Endothelial cell of umbilical vein (primary cell): Measurements from ENCODE around the gene COPB1. TPM values are rescaled to one million over a fixed set of nuclear protein-coding genes. Genes with fewer than 3 reads are reported as not detected.

Source experiments
- BruUV-seq: library from RNA; stranded (reverse); fragments of 400-500 nt; replicated peaks from 2 replicates; lab custom pipeline; 2021; lab: Mats Ljungman, UMichigan
- CTCF ChIA-PET: fragments of 300-600, 350-600 bp; sonication (Branson Sonifier 250); formaldehyde crosslinking; loops from one replicate; lab custom pipeline; 2021; ENCODE audit warnings: antibody characterized with exemption, inconsistent platforms; lab: Charles Lee
- POLR2A ChIA-PET: fragments of 300-600, 350-600 bp; sonication (Branson Sonifier 250); formaldehyde crosslinking; loops from one replicate; lab custom pipeline; 2021; ENCODE audit warnings: antibody characterized with exemption, inconsistent platforms; lab: Charles Lee
- DNase-seq: peaks from one replicate; pipeline ENCODE4 v3.0.0-alpha.2; 2011; ENCODE audit warnings: low read depth, low spot score
- FAIRE-seq: peaks from 2 replicates; lab custom pipeline; 2011; peaks lifted over from hg19 to GRCh38; lab: Jason Lieb, UNC
- H2AFZ ChIP-seq: 2 replicates; pipeline ENCODE4 v1.6.0; 2012; ENCODE audit warnings: low read depth, low read length, control low read depth, inconsistent platforms
- H3K27ac ChIP-seq: 2 replicates; pipeline ENCODE4 v1.5.1; 2011; ENCODE audit warnings: low read depth, mild to moderate bottlenecking, control low read depth, low read length, moderate library complexity; ENCODE audit not compliant: insufficient read depth
- H3K27me3 ChIP-seq, 2 experiments: 2 replicates each; pipeline versions ENCODE4 v1.6.0 to v1.6.1; 2011; ENCODE audit warnings: low read length in 2 of 2, mixed read lengths in 1 of 2; ENCODE audit not compliant: control insufficient read depth in 2 of 2, insufficient read depth in 2 of 2
- H3K36me3 ChIP-seq, 2 experiments: 2 replicates in 1 of 2; 3 replicates in 1 of 2; pipeline ENCODE4 v1.5.1; 2011; ENCODE audit warnings: low read length in 2 of 2, mild to moderate bottlenecking in 1 of 2, moderate library complexity in 1 of 2; ENCODE audit not compliant: control insufficient read depth in 2 of 2, insufficient read depth in 2 of 2; ENCODE audit errors: extremely low read depth in 1 of 2
- H3K4me1 ChIP-seq: 3 replicates; pipeline ENCODE4 v1.5.1; 2011; ENCODE audit warnings: mild to moderate bottlenecking, low read length; ENCODE audit not compliant: control insufficient read depth, insufficient read depth; ENCODE audit errors: extremely low read depth
- H3K4me2 ChIP-seq: 2 replicates; pipeline ENCODE4 v1.6.1; 2011; ENCODE audit warnings: low read length, control low read depth, mixed read lengths; ENCODE audit not compliant: insufficient read depth
- H3K4me3 ChIP-seq, 3 experiments: fragments of 200-600 bp in 1 of 3; sonication (generic), shearing (Covaris generic) in 1 of 3; replicated peaks in 1 of 3; 2 replicates each; pipeline ENCODE4 v1.5.1; 2011 to 2016; ENCODE audit warnings: control low read depth in 3 of 3, low read length in 3 of 3, mild to moderate bottlenecking in 2 of 3, inconsistent platforms in 1 of 3, low read depth in 1 of 3, moderate library complexity in 1 of 3; ENCODE audit not compliant: insufficient read depth in 1 of 3
- H3K79me2 ChIP-seq: 2 replicates; pipeline ENCODE4 v1.6.0; 2012; ENCODE audit warnings: low read length, inconsistent platforms; ENCODE audit not compliant: control insufficient read depth, insufficient read depth
- H3K9ac ChIP-seq: replicated peaks from 2 replicates; pipeline ENCODE3; 2011; ENCODE audit warnings: low read length, control low read depth; ENCODE audit not compliant: insufficient read depth; ENCODE audit errors: extremely low read depth
- H3K9me1 ChIP-seq: replicated peaks from 3 replicates; pipeline ENCODE4 v1.6.0; 2011; ENCODE audit warnings: mild to moderate bottlenecking, low read length; ENCODE audit not compliant: control insufficient read depth, insufficient read depth; ENCODE audit errors: extremely low read depth
- H3K9me3 ChIP-seq: replicated peaks from 2 replicates; pipeline ENCODE4 v1.5.1; 2012; ENCODE audit warnings: low read length, inconsistent platforms; ENCODE audit not compliant: control insufficient read depth, insufficient read depth
- H4K20me1 ChIP-seq: replicated peaks from 2 replicates; pipeline ENCODE3; 2011; ENCODE audit warnings: mild to moderate bottlenecking, low read length; ENCODE audit not compliant: control insufficient read depth, insufficient read depth; ENCODE audit errors: extremely low read depth
- CTCF ChIP-seq, 2 donors: IDR thresholded peaks; 1 replicate in 1 of 2; 2 replicates in 1 of 2; pipeline ENCODE4 v1.5.1; 2011; ENCODE audit warnings: low read length in 2 of 2, mild to moderate bottlenecking in 2 of 2, moderate library complexity in 2 of 2, control low read depth in 1 of 2, inconsistent platforms in 1 of 2, low read depth in 1 of 2; ENCODE audit not compliant: insufficient read depth in 1 of 2; ENCODE audit errors: extremely low read depth in 1 of 2
- EZH2 ChIP-seq: IDR thresholded peaks from 2 replicates; pipeline ENCODE4 v1.6.1; 2012; ENCODE audit warnings: borderline replicate concordance, low read depth, mild to moderate bottlenecking, moderate library complexity, low read length, inconsistent platforms; ENCODE audit not compliant: severe bottlenecking
- FOS ChIP-seq: IDR thresholded peaks from 2 replicates; pipeline ENCODE4 v1.6.1; 2011; ENCODE audit warnings: mild to moderate bottlenecking, low read length, moderate library complexity, borderline replicate concordance; ENCODE audit not compliant: insufficient read depth
- GATA2 ChIP-seq: IDR thresholded peaks from 2 replicates; pipeline ENCODE4 v1.7.0; 2011; ENCODE audit warnings: low read depth, mild to moderate bottlenecking, moderate library complexity, mixed read lengths, low read length; ENCODE audit not compliant: insufficient read length, insufficient read depth
- JUN ChIP-seq: IDR thresholded peaks from 2 replicates; pipeline ENCODE4 v1.6.1; 2011; ENCODE audit warnings: borderline replicate concordance, low read depth; ENCODE audit not compliant: insufficient read length, insufficient read depth
- MAX ChIP-seq: IDR thresholded peaks from 2 replicates; pipeline ENCODE4 v1.6.1; 2011; ENCODE audit not compliant: insufficient read depth, insufficient read length
- MYC ChIP-seq: IDR thresholded peaks from one replicate; pipeline ENCODE4 v1.6.1; 2011; ENCODE audit warnings: mild to moderate bottlenecking, low read depth, low read length
- POLR2A ChIP-seq: IDR thresholded peaks from 2 replicates; pipeline ENCODE4 v1.6.1; 2012; ENCODE audit warnings: low read depth, mild to moderate bottlenecking, control low read depth, low read length
- POLR2AphosphoS5 ChIP-seq: IDR thresholded peaks from 2 replicates; pipeline ENCODE4 v1.6.1; 2012; ENCODE audit warnings: low read depth, mild to moderate bottlenecking, control low read depth, low read length, moderate library complexity; ENCODE audit not compliant: insufficient read depth
- dilution Hi-C: fragments of 300-500 bp; cut with MboI; formaldehyde crosslinking; loops from one replicate; pipeline ENCODE4 v1.15.0; 2019; ENCODE audit warnings: low sequenced_read_pairs; ENCODE audit not compliant: extremely low pct_ligation_motif_present
- intact Hi-C: fragments of 100-400 bp; cut with micrococcal nuclease; formaldehyde crosslinking; loops from one replicate; pipeline ENCODE4 v1.10.0; 2022
- polyA plus RNA-seq, 4 experiments: library from polyadenylated mRNA; depleted of rRNA in 3 of 4; stranded (reverse) in 3 of 4; unstranded in 1 of 4; fragments of >200 nt; gene quantifications; 2 replicates each; pipeline versions ENCODE4 v1.2.1 to v1.2.3, GENCODE V29; 2011 to 2012; ENCODE audit warnings: missing spikeins in 1 of 4
- total RNA-seq: library from RNA; stranded (reverse); gene quantifications from 2 replicates; pipeline ENCODE4 v1.2.3, GENCODE V29; 2021

COPB1 gene
- total and polyA plus RNA-seq, 2 donors (not counting 3 experiments of a cell fraction or from before 2014, with no cell fraction given): 61.1 to 145 TPM

GRCh38 chr11:14503023-14503422 lies 3.4 kb upstream of the COPB1 start:
- ChIA-PET CTCF (no interaction called here), POLR2A (no interaction called here)
- Histone ChIP-seq H3K4me1 (peaks cover 12% of the 10 kb centered on the region), H3K27me3 (no peaks in the 10 kb centered on the region), H3K4me2 (no peak overlapping the region), H3K4me3 (no peak overlapping the region), H3K9ac (no peak overlapping the region), H3K9me3 (no peaks in the 10 kb centered on the region), H3K9me1 (no peaks in the 10 kb centered on the region), H2AFZ (no peak overlapping the region), H3K79me2 (peaks cover 15% of the 10 kb centered on the region), H4K20me1 (peaks cover 2% of the 10 kb centered on the region), H3K36me3 (peaks cover 11 to 29% of the 10 kb centered on the region in 2 experiments), H3K27ac (no peak overlapping the region)
- dilution Hi-C loops: no loop called here
- no peak for TF ChIP-seq MAX
- no peak for TF ChIP-seq FOS
- TF ChIP-seq JUN: no peak
- no peak for TF ChIP-seq POLR2AphosphoS5
- TF ChIP-seq MYC: no peak
- TF ChIP-seq GATA2: no peak
- no peak for TF ChIP-seq CTCF (IDR thresholded peaks at IDR 0.05; ENCODE audit: extremely low read depth in 1 of 2, insufficient read depth in 1 of 2, low read depth in 1 of 2, low read length in 2 of 2)
- no peak for TF ChIP-seq POLR2A
- TF ChIP-seq EZH2: no peak
- DNase-seq (no peak), FAIRE-seq (no peak)
- intact Hi-C loops: no loop called here
- BruUV-seq: no TSS peak
